Heart right ventricle (tissue), 16 donors: ENCODE results near the gene LCN1. TPM values are rescaled to one million over a fixed set of nuclear protein-coding genes. Genes with fewer than 3 reads are reported as not detected.
A peak's percentile ranks its signal among the peaks of the same experiment; 100 is the strongest.

Source experiments
- ATAC-seq, 8 donors: fragments of 200-7000 bp; cut with Tn5 transposase; one replicate each; pipeline ENCODE4 v1.9.1; 2020; ENCODE audit warnings: mild to moderate bottlenecking in 8 of 8, moderate library complexity in 8 of 8, moderate number of reproducible peaks in 1 of 8
- DNase-seq, 2 donors: peaks; one replicate each; pipeline ENCODE4 v3.0.0-alpha.2; 2020
- H3K27ac ChIP-seq, 10 donors: fragments of 200-600 bp; sonication (generic) in 2 of 10; one replicate each; pipeline versions ENCODE4 v1.5.0 to v1.8.0; 2020 to 2022; ENCODE audit warnings: mild to moderate bottlenecking in 3 of 10
- H3K27me3 ChIP-seq, 7 donors: fragments of 200-600 bp; one replicate each; pipeline ENCODE4 v1.8.0; 2021 to 2022; ENCODE audit warnings: mild to moderate bottlenecking in 2 of 7
- H3K36me3 ChIP-seq, 9 donors: fragments of 200-600 bp; sonication (generic) in 1 of 9; one replicate each; pipeline versions ENCODE4 v1.5.0 to v1.8.0; 2020 to 2022; ENCODE audit warnings: mild to moderate bottlenecking in 2 of 9
- H3K4me1 ChIP-seq, 9 donors: fragments of 200-600 bp; sonication (generic) in 1 of 9; one replicate each; pipeline versions ENCODE4 v1.5.0 to v1.8.0; 2020 to 2022; ENCODE audit warnings: mild to moderate bottlenecking in 4 of 9
- H3K4me3 ChIP-seq, 10 donors: fragments of 200-600 bp; sonication (generic) in 2 of 10; one replicate each; pipeline versions ENCODE4 v1.5.0 to v1.8.0; 2020 to 2022; ENCODE audit warnings: mild to moderate bottlenecking in 7 of 10, moderate library complexity in 2 of 10
- H3K9me3 ChIP-seq, 11 donors: fragments of 200-600 bp in 10 of 11; sonication (generic) in 2 of 11; one replicate each; pipeline versions ENCODE4 v1.5.0 to v1.8.0; 2013 to 2022; ENCODE audit warnings: mild to moderate bottlenecking in 2 of 11, control low read depth in 1 of 11, moderate library complexity in 1 of 11
- CTCF ChIP-seq, 9 donors: fragments of 200-600 bp; sonication (generic) in 2 of 9; IDR thresholded peaks; one replicate each; pipeline versions ENCODE4 v1.5.0 to v1.8.0; 2021 to 2022; ENCODE audit warnings: antibody characterized with exemption in 9 of 9, mild to moderate bottlenecking in 5 of 9, moderate library complexity in 1 of 9
- WGBS, 2 donors: extraction: QIAGEN DNeasy Blood & Tissue Kit; methylation state at CpG; one replicate each; pipeline ENCODE4 v1.1.7; 2013; ENCODE audit warnings: inconsistent platforms in 1 of 2; 5-methylcytosine and 5-hydroxymethylcytosine counted together
- intact Hi-C, 10 donors: fragments of 100-400 bp; cut with DNase I; formaldehyde crosslinking; loops; one replicate each; pipeline versions ENCODE4 v1.11.1 to v1.14.2; 2022
- polyA plus RNA-seq, 2 donors: library from polyadenylated mRNA; stranded (reverse); fragments of 200-250 nt; gene quantifications; one replicate each; pipeline ENCODE4 v1.2.3, GENCODE V29; 2013
- total RNA-seq, 10 donors: library from RNA; stranded (reverse); fragmentation: NEBNext Ultra II Directional in 3 of 10; extraction: Animal tissue kit (Norgen Biotek cat#: 25700) in 3 of 10; gene quantifications; one replicate each; pipeline versions ENCODE4 v1.2.1 to v1.2.4, GENCODE V29; 2021 to 2023
- donor health status: Arrhythmogenic right ventricular cardiomyopathy.
- donor health status: ischemic (EF 13 %, LVEDD 7.1; RV severe dilation, severe dysfunction).
- donor health status: healthy with polysubstance abuse.
- donor health status: DM: no; HTN: yes; CAD: no.
- donor health status: DM: no; HTN: no; CAD: no.
- donor health status: ischemic (EF 25% LVEDD 6.9; RV normal size, moderate dysfunction).
- donor health status: ischemic (EF 25% LVEDD 5.7; RV mildly dilated, moderate dysfunction).
- donor health status: healthy.
- donor health status: DM: yes; HTN: yes; CAD: no.
- donor health status: Ischemic cardiomyopathy.
- donor health status: ischemic (EF 35%, LVEDD 5.7; RV mildly dilated, moderate dysfunction).
- donor health status: nonischemic (EF 11% LVEDD 7.7; RV severe dilation, severe dysfunction).
- donor health status: DM: yes; HTN: yes; CAD: no.
- donor health status: PGD.
- donor health status: ischemic (EF 29% LVEDD 5.4; RV normal size, mild dysfunction).
- donor health status: nonischemic (EF 23%, LVEDD 6.1; RV moderate dilation, normal function).

LCN1 gene
- total and polyA plus RNA-seq, 12 donors = 0.13 to 0.76 (median 0.32) TPM; not detected in 9

DNA sequence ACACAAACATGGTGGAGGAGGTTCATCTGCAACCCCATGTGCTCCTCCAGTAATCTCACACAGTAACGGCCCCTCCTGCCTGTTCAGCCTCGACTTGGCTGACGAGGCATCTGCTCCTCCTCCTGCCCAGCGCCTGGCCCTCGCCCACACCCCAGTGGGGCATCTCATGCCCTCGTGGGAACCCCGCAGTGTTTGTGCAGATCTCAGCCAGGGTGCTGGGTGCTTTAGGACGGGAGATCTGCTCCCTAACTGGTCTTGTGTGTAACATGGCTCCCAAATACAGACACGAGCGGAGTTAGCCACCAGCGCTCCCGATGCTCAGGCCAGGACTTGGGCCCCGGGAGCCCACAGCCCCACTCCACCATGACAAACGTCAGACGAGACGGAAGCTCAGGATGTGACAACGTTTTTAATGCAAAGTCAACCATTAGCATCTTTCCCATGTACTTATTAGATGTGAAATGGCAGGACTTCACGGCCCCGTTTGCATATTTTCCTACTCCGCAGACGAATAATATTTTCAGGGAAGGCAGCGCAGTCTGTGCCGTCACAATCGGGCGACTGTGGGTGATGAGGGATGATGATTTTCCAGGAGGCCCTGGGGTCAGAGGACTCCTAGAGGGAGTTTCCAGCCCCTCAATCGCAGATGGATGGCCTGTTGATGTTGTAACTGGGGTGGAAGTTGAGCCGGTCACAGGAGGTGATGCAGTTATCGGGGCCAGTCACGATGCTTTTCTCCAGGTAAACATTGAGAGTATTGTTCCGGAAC is 26.3 kb upstream of the LCN1 start:
- Histone ChIP-seq H3K4me3 (no peak overlapping the region), H3K27me3 (no peaks in the 10 kb centered on the region), H3K27ac (no peak overlapping the region), H3K36me3 (peaks cover 0 to 3% (median 0%) of the 10 kb centered on the region in 9 donors), H3K4me1 (peaks cover 0 to 12% (median 7%) of the 10 kb centered on the region in 9 donors), H3K9me3 (no peaks in the 10 kb centered on the region)
- TF ChIP-seq CTCF (IDR thresholded peaks at IDR 0.05) = no peak
- intact Hi-C loops = no loop called here
- 83% methylated on average over 30 of the region's 30 CpGs for WGBS, 2 donors
- DNase-seq = no peak
- no peak for ATAC-seq

DNA sequence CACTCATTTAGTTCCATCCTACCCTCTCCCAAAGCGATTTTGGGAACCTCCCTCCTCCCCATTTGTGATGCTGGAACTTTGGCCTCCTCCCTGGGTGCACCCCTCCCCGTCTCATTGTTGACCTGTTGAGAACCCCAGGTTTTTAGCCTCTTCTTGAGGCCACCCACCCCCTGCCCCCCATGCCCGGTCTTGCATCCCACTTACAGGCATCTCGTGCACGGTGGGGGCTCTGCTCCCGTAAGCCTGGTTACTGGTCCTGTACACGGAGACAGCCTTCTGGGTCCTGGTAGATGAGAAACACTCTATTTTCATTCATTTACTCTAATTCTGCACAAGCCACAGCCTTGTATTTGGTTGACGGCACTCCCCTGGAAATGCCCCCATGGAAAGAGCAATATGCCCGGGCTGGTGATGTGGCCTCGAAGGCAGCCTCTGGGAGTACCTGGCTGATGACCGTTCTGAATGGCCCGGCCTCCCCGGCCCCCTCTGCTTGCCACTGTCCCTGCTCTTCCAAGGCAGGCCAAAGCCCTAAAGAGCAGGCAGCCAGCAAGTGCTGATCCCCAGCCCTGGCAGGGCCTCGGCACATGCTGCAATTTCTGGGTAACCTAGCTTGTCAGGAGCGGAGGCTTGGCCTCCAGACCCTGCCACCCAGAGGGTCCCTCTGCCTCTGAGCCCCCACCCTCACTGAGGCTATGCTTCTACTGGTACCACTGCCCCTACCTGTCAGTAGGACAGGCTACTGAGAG is 22.7 kb upstream of the LCN1 start:
- ATAC-seq (no peak), DNase-seq (no peak)
- Histone ChIP-seq H3K4me3 (peak overlapping the region in 1 of 10 donors; percentile 97), H3K27ac (no peak overlapping the region), H3K27me3 (no peaks in the 10 kb centered on the region), H3K9me3 (no peaks in the 10 kb centered on the region), H3K36me3 (peaks cover 0 to 19% (median 9%) of the 10 kb centered on the region in 9 donors), H3K4me1 (peaks cover 11 to 29% (median 23%) of the 10 kb centered on the region in 9 donors)
- intact Hi-C loops = no loop called here
- no peak for TF ChIP-seq CTCF (IDR thresholded peaks at IDR 0.05)
- 85 to 88% methylated on average over 15 of the region's 15 CpGs for WGBS, 2 donors

DNA sequence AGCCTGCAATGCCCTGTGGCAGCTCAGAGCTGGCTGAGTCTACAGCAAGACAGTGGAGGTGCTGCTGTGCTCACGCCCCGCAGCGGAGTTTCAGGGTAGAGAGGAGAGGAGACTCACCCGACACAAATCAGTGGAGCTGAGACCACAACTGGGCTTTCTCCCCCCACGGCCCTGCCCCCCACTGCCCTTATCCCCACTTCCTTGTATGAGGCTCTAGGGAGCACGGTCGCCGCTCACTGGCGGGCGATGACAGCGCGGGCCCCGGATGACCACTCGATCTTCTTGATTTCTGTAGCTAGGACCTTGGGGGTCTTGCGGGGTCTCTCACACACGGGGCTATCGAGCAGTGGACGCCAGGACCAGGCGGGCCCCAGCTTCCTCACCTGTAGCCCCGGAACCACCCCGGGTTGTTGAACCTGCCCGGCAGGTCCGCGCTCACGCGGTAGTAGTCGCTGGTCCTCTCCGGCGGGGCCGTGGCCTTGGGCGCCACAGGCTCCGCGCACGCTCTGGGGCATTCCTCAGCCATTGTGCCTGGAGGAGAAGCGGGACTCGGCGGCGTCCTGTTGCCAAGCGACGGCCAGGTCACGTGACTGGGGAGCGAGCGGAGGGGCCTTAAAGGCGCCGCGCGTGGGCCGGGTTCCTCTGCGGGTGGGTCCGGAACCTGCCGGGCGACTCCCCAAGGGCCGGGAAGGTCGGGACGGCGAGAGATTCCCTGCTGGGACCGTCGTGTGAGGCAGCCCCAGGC is 21.7 kb upstream of the LCN1 start:
- H3K27ac ChIP-seq = peak overlapping the region in 9 of 10 donors; percentile 73 to 92 (median 83)
- H3K4me3 ChIP-seq = peak overlapping the region; percentile 83 to 99 (median 94)
- intact Hi-C loops = no loop called here
- WGBS, 2 donors = 1 to 2% methylated on average over 58 of the region's 58 CpGs
- TF ChIP-seq CTCF (IDR thresholded peaks at IDR 0.05) = no peak
- peaks cover 0 to 28% (median 10%) of the 10 kb centered on the region in 9 donors for H3K36me3 ChIP-seq
- H3K4me1 ChIP-seq = peaks cover 11 to 30% (median 24%) of the 10 kb centered on the region in 9 donors
- no peaks in the 10 kb centered on the region for H3K9me3 ChIP-seq
- ATAC-seq (peak; percentile 82 to 95 (median 92)), DNase-seq (peak; percentile 96 to 98)
- H3K27me3 ChIP-seq = no peaks in the 10 kb centered on the region

DNA sequence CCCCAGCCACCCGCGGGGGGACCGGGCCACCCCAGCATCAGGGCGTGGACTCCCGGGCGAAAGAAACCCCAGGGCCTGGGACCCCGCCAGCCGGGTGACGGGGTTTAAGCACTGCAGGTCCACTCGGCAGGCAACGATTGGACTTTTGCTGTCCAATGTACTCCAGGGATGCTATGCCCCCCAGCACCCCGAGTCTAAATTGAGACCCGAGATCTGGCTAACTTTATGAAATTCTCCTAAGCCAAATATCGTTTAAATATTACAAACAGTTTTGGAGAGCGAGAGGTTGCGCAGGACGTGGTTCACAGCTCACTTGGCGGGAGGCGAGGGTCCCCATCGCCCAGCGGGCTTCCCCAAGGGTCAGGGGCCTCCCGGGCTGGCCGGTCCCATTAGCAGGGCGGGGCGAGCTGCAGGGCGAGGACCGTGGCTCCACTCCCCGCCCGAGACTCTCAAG is 21.1 kb upstream of the LCN1 start:
- TF ChIP-seq CTCF (IDR thresholded peaks at IDR 0.05) = no peak
- intact Hi-C loops = no loop called here
- WGBS, 2 donors = 0% methylated on average over 29 of the region's 29 CpGs
- Histone ChIP-seq H3K27me3 (no peaks in the 10 kb centered on the region), H3K4me1 (peaks cover 11 to 34% (median 24%) of the 10 kb centered on the region in 9 donors), H3K27ac (peak overlapping the region in 9 of 10 donors; percentile 73 to 92 (median 83)), H3K36me3 (peaks cover 0 to 34% (median 10%) of the 10 kb centered on the region in 9 donors), H3K9me3 (no peaks in the 10 kb centered on the region), H3K4me3 (peak overlapping the region; percentile 83 to 99 (median 94))
- ATAC-seq = peak in 3 of 8 donors; percentile 11 to 23 (median 13)
- no peak for DNase-seq
